ENCODE data around the gene ZNF324. TPM values are rescaled to one million over a fixed set of nuclear protein-coding genes. Genes with fewer than 3 reads are reported as not detected.
A peak's percentile ranks its signal among the peaks of the same experiment; 100 is the strongest.

The ZNF324 gene
- total RNA-seq, 1 experiment from 2014 or later = 11.3 TPM

DNA sequence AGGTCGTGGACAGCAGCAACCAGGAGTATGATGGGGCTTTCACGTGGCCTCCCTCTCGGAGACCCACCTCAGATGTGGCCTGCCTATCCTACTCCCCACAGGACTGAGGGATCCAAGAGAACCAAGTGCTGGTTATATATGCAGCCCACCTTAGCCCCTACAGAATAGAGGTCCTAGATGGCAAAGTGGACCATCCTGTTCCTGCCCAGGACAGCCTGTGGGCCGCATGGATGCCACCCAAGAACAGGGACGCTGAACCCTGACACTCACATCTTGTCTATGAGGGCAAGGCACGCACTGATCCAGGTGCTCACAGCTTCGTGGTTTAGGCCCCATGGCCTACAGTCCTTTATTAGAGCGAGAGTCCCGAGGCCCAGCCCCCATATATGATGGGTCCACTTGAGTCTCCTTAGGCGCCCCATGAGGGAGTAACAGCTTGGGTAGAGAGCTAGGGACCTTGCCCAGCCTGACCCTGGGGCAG lies 46.4 kb downstream of the ZNF324 start:
- ChIA-PET POLR2A (interaction anchor here (0.8 to 2.1 kb wide), 11 partner anchors 14 to 187 kb away, joined by 3 to 12 read pairs (median 6); partner anchors contain the start of genes CHMP2A, TRIM28, ZNF446 and ZNF497), CTCF (interaction anchor here (1.0 to 1.6 kb wide), 8 partner anchors 10 to 151 kb away, joined by 3 to 11 read pairs (median 6); partner anchors contain the start of genes TRIM28 and ZNF497), RAD21 (ENCODE audit: low non-redundant PET in 1 of 2, low total read pairs in 2 of 2, uncharacterized antibody in 2 of 2, unreplicated experiment in 2 of 2) (interaction anchor here in 1 of 2 experiments (0.5 to 1.0 kb wide), 3 partner anchors 42 to 295 kb away, joined by 3 to 10 read pairs (median 4); partner anchors contain the start of gene CHMP2A)
- BruUV-seq (replicated peaks) = no TSS peak
- Histone ChIP-seq H3K9ac (ENCODE audit: low read length) (peak overlapping the region; percentile 95), H2AFZ (ENCODE audit: low read depth, low read length, poor library complexity, severe bottlenecking) (no peak overlapping the region), H3K4me2 (ENCODE audit: low read length) (peak overlapping the region; percentile 98), H3K9me2 (ENCODE audit: insufficient read depth) (no peaks in the 10 kb centered on the region), H3K36me3 (ENCODE audit: control insufficient read depth in 1 of 2, insufficient read depth in 2 of 2, low read length in 2 of 2) (peaks cover 2 to 17% of the 10 kb centered on the region in 2 experiments; a peak in 2 of 4 replicates), H3K4me3 (replicated peaks in 1 of 2; ENCODE audit: low read depth in 1 of 2, low read length in 2 of 2) (peak overlapping the region; percentile 37 to 91; a peak in 3 of 4 replicates), H3K79me2 (ENCODE audit: insufficient read depth, low read length) (peaks cover 44% of the 10 kb centered on the region), H3K27me3 (ENCODE audit: insufficient read depth, low read length) (no peaks in the 10 kb centered on the region), H3K9me3 (ENCODE audit: control insufficient read depth in 1 of 2, insufficient read depth in 1 of 2, low read depth in 1 of 2, low read length in 2 of 2) (no peaks in the 10 kb centered on the region), H3K27ac (ENCODE audit: low read depth, low read length) (peak overlapping the region; percentile 80), H3K4me1 (ENCODE audit: control insufficient read depth in 1 of 2, insufficient read depth in 2 of 2, low read length in 2 of 2) (peaks cover 10 to 25% of the 10 kb centered on the region in 2 experiments), H4K20me1 (ENCODE audit: insufficient read depth) (no peaks in the 10 kb centered on the region)
- peak; percentile 1 for ATAC-seq
- TF ChIP-seq TCF7L2 (IDR thresholded peaks at IDR 0.05; ENCODE audit: borderline replicate concordance, extremely low read depth, insufficient read depth, insufficient read length) (no peak), EGR1 (IDR thresholded peaks at IDR 0.05; ENCODE audit: low read depth) (no peak), CBX3 (IDR thresholded peaks at IDR 0.05; ENCODE audit: low read depth) (no peak), YY1 (IDR thresholded peaks at IDR 0.05; ENCODE audit: extremely low read depth, insufficient replicate concordance, low read depth, low read length) (no peak), SRF (IDR thresholded peaks at IDR 0.05; ENCODE audit: low read depth) (no peak), JUND (IDR thresholded peaks at IDR 0.05) (no peak), POLR2A (IDR thresholded peaks at IDR 0.05; ENCODE audit: borderline replicate concordance, extremely low read depth, insufficient read depth, insufficient read length) (no peak), POLR2AphosphoS5 (IDR thresholded peaks at IDR 0.05; ENCODE audit: low read depth, low read length) (no peak), EZH2phosphoT487 (IDR thresholded peaks at IDR 0.05; ENCODE audit: borderline replicate concordance) (no peak)
- TF ChIP-seq, protein P1, sequence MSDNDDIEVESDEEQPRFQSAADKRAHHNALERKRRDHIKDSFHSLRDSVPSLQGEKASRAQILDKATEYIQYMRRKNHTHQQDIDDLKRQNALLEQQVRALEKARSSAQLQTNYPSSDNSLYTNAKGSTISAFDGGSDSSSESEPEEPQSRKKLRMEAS (IDR thresholded peaks at IDR 0.05) = no peak
- TF ChIP-seq, protein P2, sequence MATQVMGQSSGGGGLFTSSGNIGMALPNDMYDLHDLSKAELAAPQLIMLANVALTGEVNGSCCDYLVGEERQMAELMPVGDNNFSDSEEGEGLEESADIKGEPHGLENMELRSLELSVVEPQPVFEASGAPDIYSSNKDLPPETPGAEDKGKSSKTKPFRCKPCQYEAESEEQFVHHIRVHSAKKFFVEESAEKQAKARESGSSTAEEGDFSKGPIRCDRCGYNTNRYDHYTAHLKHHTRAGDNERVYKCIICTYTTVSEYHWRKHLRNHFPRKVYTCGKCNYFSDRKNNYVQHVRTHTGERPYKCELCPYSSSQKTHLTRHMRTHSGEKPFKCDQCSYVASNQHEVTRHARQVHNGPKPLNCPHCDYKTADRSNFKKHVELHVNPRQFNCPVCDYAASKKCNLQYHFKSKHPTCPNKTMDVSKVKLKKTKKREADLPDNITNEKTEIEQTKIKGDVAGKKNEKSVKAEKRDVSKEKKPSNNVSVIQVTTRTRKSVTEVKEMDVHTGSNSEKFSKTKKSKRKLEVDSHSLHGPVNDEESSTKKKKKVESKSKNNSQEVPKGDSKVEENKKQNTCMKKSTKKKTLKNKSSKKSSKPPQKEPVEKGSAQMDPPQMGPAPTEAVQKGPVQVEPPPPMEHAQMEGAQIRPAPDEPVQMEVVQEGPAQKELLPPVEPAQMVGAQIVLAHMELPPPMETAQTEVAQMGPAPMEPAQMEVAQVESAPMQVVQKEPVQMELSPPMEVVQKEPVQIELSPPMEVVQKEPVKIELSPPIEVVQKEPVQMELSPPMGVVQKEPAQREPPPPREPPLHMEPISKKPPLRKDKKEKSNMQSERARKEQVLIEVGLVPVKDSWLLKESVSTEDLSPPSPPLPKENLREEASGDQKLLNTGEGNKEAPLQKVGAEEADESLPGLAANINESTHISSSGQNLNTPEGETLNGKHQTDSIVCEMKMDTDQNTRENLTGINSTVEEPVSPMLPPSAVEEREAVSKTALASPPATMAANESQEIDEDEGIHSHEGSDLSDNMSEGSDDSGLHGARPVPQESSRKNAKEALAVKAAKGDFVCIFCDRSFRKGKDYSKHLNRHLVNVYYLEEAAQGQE (IDR thresholded peaks at IDR 0.05; ENCODE audit: low read depth) = no peak
- TF ChIP-seq, protein P3, sequence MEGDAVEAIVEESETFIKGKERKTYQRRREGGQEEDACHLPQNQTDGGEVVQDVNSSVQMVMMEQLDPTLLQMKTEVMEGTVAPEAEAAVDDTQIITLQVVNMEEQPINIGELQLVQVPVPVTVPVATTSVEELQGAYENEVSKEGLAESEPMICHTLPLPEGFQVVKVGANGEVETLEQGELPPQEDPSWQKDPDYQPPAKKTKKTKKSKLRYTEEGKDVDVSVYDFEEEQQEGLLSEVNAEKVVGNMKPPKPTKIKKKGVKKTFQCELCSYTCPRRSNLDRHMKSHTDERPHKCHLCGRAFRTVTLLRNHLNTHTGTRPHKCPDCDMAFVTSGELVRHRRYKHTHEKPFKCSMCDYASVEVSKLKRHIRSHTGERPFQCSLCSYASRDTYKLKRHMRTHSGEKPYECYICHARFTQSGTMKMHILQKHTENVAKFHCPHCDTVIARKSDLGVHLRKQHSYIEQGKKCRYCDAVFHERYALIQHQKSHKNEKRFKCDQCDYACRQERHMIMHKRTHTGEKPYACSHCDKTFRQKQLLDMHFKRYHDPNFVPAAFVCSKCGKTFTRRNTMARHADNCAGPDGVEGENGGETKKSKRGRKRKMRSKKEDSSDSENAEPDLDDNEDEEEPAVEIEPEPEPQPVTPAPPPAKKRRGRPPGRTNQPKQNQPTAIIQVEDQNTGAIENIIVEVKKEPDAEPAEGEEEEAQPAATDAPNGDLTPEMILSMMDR (IDR thresholded peaks at IDR 0.05 in 2 of 3, conservative IDR thresholded peaks at IDR 0.05 in 1 of 3; ENCODE audit: borderline replicate concordance in 1 of 3, insufficient read depth in 1 of 3, low read depth in 2 of 3, low read length in 2 of 3) = no peak
- TF ChIP-seq, protein P4, sequence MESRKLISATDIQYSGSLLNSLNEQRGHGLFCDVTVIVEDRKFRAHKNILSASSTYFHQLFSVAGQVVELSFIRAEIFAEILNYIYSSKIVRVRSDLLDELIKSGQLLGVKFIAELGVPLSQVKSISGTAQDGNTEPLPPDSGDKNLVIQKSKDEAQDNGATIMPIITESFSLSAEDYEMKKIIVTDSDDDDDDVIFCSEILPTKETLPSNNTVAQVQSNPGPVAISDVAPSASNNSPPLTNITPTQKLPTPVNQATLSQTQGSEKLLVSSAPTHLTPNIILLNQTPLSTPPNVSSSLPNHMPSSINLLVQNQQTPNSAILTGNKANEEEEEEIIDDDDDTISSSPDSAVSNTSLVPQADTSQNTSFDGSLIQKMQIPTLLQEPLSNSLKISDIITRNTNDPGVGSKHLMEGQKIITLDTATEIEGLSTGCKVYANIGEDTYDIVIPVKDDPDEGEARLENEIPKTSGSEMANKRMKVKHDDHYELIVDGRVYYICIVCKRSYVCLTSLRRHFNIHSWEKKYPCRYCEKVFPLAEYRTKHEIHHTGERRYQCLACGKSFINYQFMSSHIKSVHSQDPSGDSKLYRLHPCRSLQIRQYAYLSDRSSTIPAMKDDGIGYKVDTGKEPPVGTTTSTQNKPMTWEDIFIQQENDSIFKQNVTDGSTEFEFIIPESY (IDR thresholded peaks at IDR 0.05; ENCODE audit: extremely low read depth, insufficient replicate concordance, low read length) = no peak
- intact Hi-C loops (cut with micrococcal nuclease) = no loop called here
- no peak for DNase-seq (ENCODE audit: low read depth, low spot score)

Measured in HCT116 (cell line).